Stimulated activated effector memory CD8-positive, alpha-beta T cell treated with anti-CD3 and anti-CD28 coated beads, Interleukin-12 subunit alpha, Interleukin-12 subunit beta, amount 100 ng/mL, for 72 hours (primary cell): ENCODE data around the gene MEG3.

ENCODE experiments used
- ATAC-seq: fragments of 150-1000 bp; cut with Tn5 transposase; 2 replicates; pipeline ENCODE4 v1.10.0; 2021
- DNase-seq, 2 donors: peaks; one replicate each; pipeline ENCODE4 v3.0.0; 2021 to 2022; ENCODE audit warnings: low spot score in 2 of 2
- H3K27ac Mint-ChIP-seq: one replicate; pipeline ENCODE4 v1.8.0; 2022; ENCODE audit warnings: mild to moderate bottlenecking, mixed read lengths
- H3K36me3 Mint-ChIP-seq: one replicate; pipeline ENCODE4 v1.8.0; 2022; ENCODE audit warnings: mild to moderate bottlenecking, mixed read lengths
- H3K4me1 Mint-ChIP-seq: one replicate; pipeline ENCODE4 v1.8.0; 2022; ENCODE audit warnings: mixed read lengths
- H3K4me3 Mint-ChIP-seq: one replicate; pipeline ENCODE4 v1.8.0; 2022; ENCODE audit warnings: mild to moderate bottlenecking, mixed read lengths
- H3K9me3 Mint-ChIP-seq: one replicate; pipeline ENCODE4 v1.8.0; 2022; ENCODE audit warnings: mixed read lengths

MEG3 gene

GRCh38 chr14:100891501-100892445 lies 65.9 kb downstream of the MEG3 start:
- DNase-seq (no peak), ATAC-seq (peak; percentile 6)
- H3K4me3 Mint-ChIP-seq = no peak overlapping the region
- no peaks in the 10 kb centered on the region for H3K36me3 Mint-ChIP-seq
- H3K9me3 Mint-ChIP-seq = no peaks in the 10 kb centered on the region
- H3K4me1 Mint-ChIP-seq = no peaks in the 10 kb centered on the region
- H3K27ac Mint-ChIP-seq = no peak overlapping the region

GRCh38 chr14:100892496-100893227 lies 66.7 kb downstream of the MEG3 start:
- H3K4me1 Mint-ChIP-seq = no peaks in the 10 kb centered on the region
- H3K4me3 Mint-ChIP-seq = no peak overlapping the region
- H3K9me3 Mint-ChIP-seq = no peaks in the 10 kb centered on the region
- no peak overlapping the region for H3K27ac Mint-ChIP-seq
- H3K36me3 Mint-ChIP-seq = no peaks in the 10 kb centered on the region
- ATAC-seq = no peak
- no peak for DNase-seq

GRCh38 chr14:100893228-100893601 lies 67.3 kb downstream of the MEG3 start:
- no peak overlapping the region for H3K27ac Mint-ChIP-seq
- H3K36me3 Mint-ChIP-seq = no peaks in the 10 kb centered on the region
- H3K9me3 Mint-ChIP-seq = no peaks in the 10 kb centered on the region
- DNase-seq (no peak), ATAC-seq (no peak)
- H3K4me3 Mint-ChIP-seq = no peak overlapping the region
- no peaks in the 10 kb centered on the region for H3K4me1 Mint-ChIP-seq

DNA sequence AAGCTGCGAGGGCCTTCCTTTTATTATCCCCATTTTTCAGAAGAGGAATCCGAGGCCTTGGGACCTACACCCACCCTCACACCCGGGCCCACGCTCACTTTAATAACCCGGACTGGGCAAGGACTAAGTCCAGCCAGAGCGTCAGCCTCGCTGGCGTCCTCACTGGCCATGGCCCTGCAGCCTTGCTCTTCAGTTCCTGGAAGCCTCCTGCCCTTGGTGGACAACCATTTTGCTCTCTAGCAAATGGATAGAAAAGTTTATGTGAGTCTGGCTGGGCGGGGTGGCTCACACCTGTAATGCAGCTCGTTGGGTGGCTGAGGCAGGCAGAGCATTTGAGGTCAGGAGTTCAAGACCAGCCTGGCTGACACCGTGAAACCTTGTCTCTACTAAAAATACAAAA lies 67.8 kb downstream of the MEG3 start:
- Mint-ChIP-seq H3K27ac (no peak overlapping the region), H3K36me3 (no peaks in the 10 kb centered on the region), H3K4me3 (no peak overlapping the region), H3K9me3 (no peaks in the 10 kb centered on the region), H3K4me1 (no peaks in the 10 kb centered on the region)
- DNase-seq (no peak), ATAC-seq (no peak)

- H3K36me3 Mint-ChIP-seq = no peaks in the 10 kb centered on the region
- DNase-seq (no peak), ATAC-seq (no peak)
- no peaks in the 10 kb centered on the region for H3K9me3 Mint-ChIP-seq
- H3K27ac Mint-ChIP-seq = no peak overlapping the region
- H3K4me1 Mint-ChIP-seq = no peaks in the 10 kb centered on the region
- no peak overlapping the region for H3K4me3 Mint-ChIP-seq
These were observed 68.5 kb downstream of the MEG3 start for GRCh38 chr14:100894416-100894815.

GRCh38 chr14:100895411-100895810 lies 69.5 kb downstream of the MEG3 start:
- H3K9me3 Mint-ChIP-seq = no peaks in the 10 kb centered on the region
- no peaks in the 10 kb centered on the region for H3K4me1 Mint-ChIP-seq
- no peaks in the 10 kb centered on the region for H3K36me3 Mint-ChIP-seq
- ATAC-seq (no peak), DNase-seq (no peak)
- H3K27ac Mint-ChIP-seq = no peak overlapping the region
- no peak overlapping the region for H3K4me3 Mint-ChIP-seq

DNA sequence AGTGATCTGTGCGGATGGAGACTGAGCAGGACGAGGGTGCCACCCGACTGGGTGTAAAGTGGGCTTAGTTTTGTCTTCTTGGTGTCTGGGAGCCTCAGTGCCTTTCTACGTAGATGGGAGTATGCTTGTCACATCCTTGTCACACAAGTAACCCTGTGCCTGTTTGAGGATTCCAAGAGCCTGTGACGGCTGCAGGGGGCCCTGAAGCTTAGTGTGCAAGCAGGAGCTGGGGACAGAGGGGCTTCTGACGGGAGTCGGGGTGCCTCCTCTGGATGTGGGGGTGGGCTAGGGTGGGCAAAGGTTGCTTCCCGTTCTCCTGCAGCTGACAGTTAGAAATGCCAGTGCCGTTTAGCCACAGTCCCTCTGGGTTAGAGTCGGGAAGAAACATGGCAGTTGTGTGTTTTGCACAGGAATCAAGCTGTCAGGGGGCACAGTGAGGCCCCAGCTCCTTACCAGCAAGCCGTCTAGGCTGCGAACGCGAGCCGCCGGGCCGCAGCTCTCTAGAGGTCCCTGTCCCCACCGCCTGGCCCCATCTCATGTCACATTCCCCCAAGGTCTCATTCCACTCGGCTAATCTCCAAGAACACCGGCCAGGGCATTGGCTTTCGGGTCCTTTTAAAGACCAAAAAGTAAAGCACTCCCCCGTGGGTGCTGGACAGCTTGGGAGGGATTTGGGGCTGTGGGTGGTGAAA lies 70.6 kb downstream of the MEG3 start:
- no peaks in the 10 kb centered on the region for H3K4me1 Mint-ChIP-seq
- DNase-seq = no peak
- ATAC-seq = no peak
- H3K4me3 Mint-ChIP-seq = no peak overlapping the region
- H3K36me3 Mint-ChIP-seq = no peaks in the 10 kb centered on the region
- H3K27ac Mint-ChIP-seq = no peak overlapping the region
- no peaks in the 10 kb centered on the region for H3K9me3 Mint-ChIP-seq

GRCh38 chr14:100898465-100898864 lies 72.5 kb downstream of the MEG3 start:
- DNase-seq = no peak
- Mint-ChIP-seq H3K36me3 (no peaks in the 10 kb centered on the region), H3K9me3 (no peaks in the 10 kb centered on the region), H3K4me1 (no peaks in the 10 kb centered on the region), H3K4me3 (no peak overlapping the region), H3K27ac (no peak overlapping the region)
- no peak for ATAC-seq

DNA sequence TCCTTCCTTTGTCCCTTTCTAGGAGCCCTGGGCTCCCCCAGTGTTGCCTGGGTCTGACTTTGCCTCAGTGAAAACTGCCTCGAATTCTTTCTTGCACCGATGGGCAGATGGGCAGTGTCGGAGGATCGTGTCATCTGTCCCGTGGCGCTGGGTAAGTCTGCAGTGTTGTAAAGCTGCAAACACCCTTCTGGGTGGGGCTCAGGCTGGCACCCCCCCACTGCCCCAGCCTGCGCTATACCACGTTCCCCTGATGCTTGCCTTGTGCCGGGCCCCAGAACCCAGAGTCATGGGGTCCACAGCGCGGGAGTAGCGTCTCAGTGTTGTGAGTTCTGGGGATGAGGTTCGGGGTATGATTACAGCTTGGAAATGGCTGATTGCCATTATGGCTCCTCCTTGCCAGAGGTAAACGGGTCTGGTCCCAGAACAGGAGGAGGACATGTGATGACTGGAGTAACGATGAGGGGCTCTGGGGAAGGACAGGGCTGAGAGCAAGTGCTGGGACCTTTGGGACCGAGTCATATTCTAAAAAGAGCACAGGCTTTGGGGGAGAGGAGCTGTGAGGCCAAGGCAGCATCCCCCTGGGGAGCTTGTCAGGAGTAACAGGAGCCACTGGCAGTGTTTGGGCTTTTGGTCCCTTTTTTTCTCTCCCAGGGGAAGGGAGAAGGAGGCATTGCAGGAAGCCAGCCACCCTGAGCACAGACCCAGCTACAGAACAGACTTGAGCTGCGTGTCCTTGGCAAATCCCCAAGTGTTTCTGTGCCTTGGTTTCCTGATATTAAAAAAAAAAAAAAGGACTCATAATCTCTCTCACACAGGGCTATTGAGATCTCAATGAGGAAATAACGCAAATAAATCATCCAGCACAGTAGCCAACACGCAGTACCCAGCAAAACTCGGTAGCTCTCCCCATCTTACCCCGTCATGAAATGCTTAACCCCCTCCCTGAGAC lies 73.3 kb downstream of the MEG3 start:
- no peaks in the 10 kb centered on the region for H3K36me3 Mint-ChIP-seq
- DNase-seq = no peak
- no peak for ATAC-seq
- no peaks in the 10 kb centered on the region for H3K4me1 Mint-ChIP-seq
- H3K4me3 Mint-ChIP-seq = no peak overlapping the region
- no peak overlapping the region for H3K27ac Mint-ChIP-seq
- no peaks in the 10 kb centered on the region for H3K9me3 Mint-ChIP-seq

- H3K36me3 Mint-ChIP-seq = no peaks in the 10 kb centered on the region
- no peak for ATAC-seq
- DNase-seq = no peak
- no peak overlapping the region for H3K27ac Mint-ChIP-seq
- H3K4me1 Mint-ChIP-seq = no peaks in the 10 kb centered on the region
- H3K4me3 Mint-ChIP-seq = no peak overlapping the region
- H3K9me3 Mint-ChIP-seq = no peaks in the 10 kb centered on the region
These were observed 74.2 kb downstream of the MEG3 start for GRCh38 chr14:100899884-100900771.

GRCh38 chr14:100900837-100901390 lies 75.0 kb downstream of the MEG3 start:
- peak in 1 of 2 donors; percentile 47 for DNase-seq

GRCh38 chr14:100901391-100902183 lies 75.7 kb downstream of the MEG3 start:
- peak in 1 of 2 donors; percentile 44 for DNase-seq
- H3K4me1 Mint-ChIP-seq = no peaks in the 10 kb centered on the region
- H3K9me3 Mint-ChIP-seq = no peaks in the 10 kb centered on the region
- no peak overlapping the region for H3K27ac Mint-ChIP-seq
- H3K36me3 Mint-ChIP-seq = no peaks in the 10 kb centered on the region
- ATAC-seq = no peak
- H3K4me3 Mint-ChIP-seq = no peak overlapping the region

More at GRCh38 chr14:100900837-100901390, 75.0 kb downstream of the MEG3 start:
- Mint-ChIP-seq H3K9me3 (no peaks in the 10 kb centered on the region), H3K4me3 (no peak overlapping the region), H3K4me1 (no peaks in the 10 kb centered on the region), H3K27ac (no peak overlapping the region), H3K36me3 (no peaks in the 10 kb centered on the region)
- no peak for ATAC-seq
